CD14-positive monocyte (primary cell): ENCODE results near the gene FREM2. TPM values are rescaled to one million over a fixed set of nuclear protein-coding genes. Genes with fewer than 3 reads are reported as not detected.

ENCODE experiments used
- DNase-seq, 3 donors: peaks; one replicate each; pipeline ENCODE4 v3.0.0-alpha.2; 2011 to 2022
- H2AFZ ChIP-seq: 2 replicates; pipeline ENCODE4 v1.6.0; 2012; ENCODE audit warnings: mild to moderate bottlenecking, low read depth, low read length, inconsistent platforms; ENCODE audit not compliant: insufficient read depth, poor library complexity, severe bottlenecking
- H3K27ac ChIP-seq, 2 donors: 1 replicate in 1 of 2; 2 replicates in 1 of 2; pipeline ENCODE4 v1.5.1; 2012 to 2013; ENCODE audit warnings: low read length in 2 of 2, control low read depth in 1 of 2, inconsistent platforms in 1 of 2, low read depth in 1 of 2, mild to moderate bottlenecking in 1 of 2
- H3K27me3 ChIP-seq, 2 donors: one replicate each; pipeline versions ENCODE4 v1.6.0 to v1.6.1; 2011 to 2013; ENCODE audit warnings: low read length in 2 of 2; ENCODE audit not compliant: control insufficient read depth in 2 of 2, insufficient read depth in 2 of 2
- H3K36me3 ChIP-seq, 2 donors: replicated peaks in 1 of 2; 1 replicate in 1 of 2; 2 replicates in 1 of 2; pipeline versions ENCODE4 v1.5.1 to v1.6.1; 2012 to 2013; ENCODE audit warnings: low read length in 2 of 2, control low read depth in 1 of 2, inconsistent platforms in 1 of 2, mild to moderate bottlenecking in 1 of 2; ENCODE audit not compliant: insufficient read depth in 2 of 2, control insufficient read depth in 1 of 2
- H3K4me1 ChIP-seq, 2 donors: 1 replicate in 1 of 2; 2 replicates in 1 of 2; pipeline versions ENCODE4 v1.5.1 to v1.6.1; 2012 to 2013; ENCODE audit warnings: low read length in 2 of 2, control low read depth in 1 of 2, inconsistent platforms in 1 of 2, mild to moderate bottlenecking in 1 of 2, moderate library complexity in 1 of 2; ENCODE audit not compliant: insufficient read depth in 2 of 2, control insufficient read depth in 1 of 2
- H3K4me2 ChIP-seq: replicated peaks from 2 replicates; pipeline ENCODE3; 2012; ENCODE audit warnings: low read length, moderate library complexity, mild to moderate bottlenecking; ENCODE audit not compliant: poor library complexity, severe bottlenecking; ENCODE audit errors: extremely low read depth
- H3K4me3 ChIP-seq, 3 experiments: fragments of 200-600 bp in 1 of 3; sonication (generic) in 1 of 3; replicated peaks in 1 of 3; 1 replicate in 2 of 3; 2 replicates in 1 of 3; pipeline ENCODE4 v1.5.1; 2011 to 2013; ENCODE audit warnings: low read length in 3 of 3, mild to moderate bottlenecking in 3 of 3, control low read depth in 2 of 3, low read depth in 2 of 3, inconsistent platforms in 1 of 3, moderate library complexity in 1 of 3
- H3K79me2 ChIP-seq: 2 replicates; pipeline ENCODE4 v1.6.0; 2012; ENCODE audit warnings: mild to moderate bottlenecking, control low read depth, inconsistent platforms, low read length, moderate library complexity; ENCODE audit not compliant: insufficient read depth
- H3K9ac ChIP-seq: 2 replicates; pipeline ENCODE4 v1.6.0; 2017; ENCODE audit warnings: low read length, mild to moderate bottlenecking; ENCODE audit not compliant: insufficient read depth, poor library complexity, severe bottlenecking
- H3K9me3 ChIP-seq, 2 donors: replicated peaks in 1 of 2; 1 replicate in 1 of 2; 2 replicates in 1 of 2; pipeline versions ENCODE4 v1.5.1 to v1.6.1; 2012 to 2013; ENCODE audit warnings: low read length in 2 of 2, control low read depth in 1 of 2; ENCODE audit not compliant: control insufficient read depth in 1 of 2, insufficient read depth in 1 of 2
- H4K20me1 ChIP-seq: 2 replicates; pipeline ENCODE4 v1.6.0; 2012; ENCODE audit warnings: mild to moderate bottlenecking, low read length, control low read depth, moderate library complexity; ENCODE audit not compliant: insufficient read depth
- H3K27ac Mint-ChIP-seq, 7 donors: one replicate each; pipeline ENCODE4 v1.8.0; 2020; ENCODE audit warnings: mild to moderate bottlenecking in 7 of 7, mixed read lengths in 7 of 7, moderate library complexity in 6 of 7, inconsistent platforms in 2 of 7
- H3K27me3 Mint-ChIP-seq, 3 donors: one replicate each; pipeline ENCODE4 v1.8.0; 2021 to 2022; ENCODE audit warnings: low read depth in 3 of 3, mild to moderate bottlenecking in 3 of 3, mixed read lengths in 3 of 3, moderate library complexity in 3 of 3, inconsistent platforms in 1 of 3
- H3K36me3 Mint-ChIP-seq, 2 donors: one replicate each; pipeline ENCODE4 v1.8.0; 2020; ENCODE audit warnings: mixed read lengths in 2 of 2, inconsistent platforms in 1 of 2, mild to moderate bottlenecking in 1 of 2
- H3K4me1 Mint-ChIP-seq: one replicate; pipeline ENCODE4 v1.8.0; 2020; ENCODE audit warnings: mild to moderate bottlenecking, mixed read lengths
- H3K4me3 Mint-ChIP-seq, 2 donors: one replicate each; pipeline ENCODE4 v1.8.0; 2020; ENCODE audit warnings: mild to moderate bottlenecking in 2 of 2, mixed read lengths in 2 of 2, moderate library complexity in 1 of 2
- H3K9me3 Mint-ChIP-seq, 7 donors: one replicate each; pipeline ENCODE4 v1.8.0; 2020 to 2022; ENCODE audit warnings: mixed read lengths in 7 of 7, mild to moderate bottlenecking in 6 of 7, moderate library complexity in 6 of 7, inconsistent platforms in 2 of 7
- CTCF ChIP-seq: fragments of 200-600 bp; IDR thresholded peaks from one replicate; pipeline ENCODE4 v1.8.0; 2022; ENCODE audit warnings: antibody characterized with exemption, mild to moderate bottlenecking
- WGBS: methylation state at CpG from one replicate; pipeline ENCODE4 v1.1.5; 2013; ENCODE audit warnings: missing lambda C conversion rate; ENCODE audit not compliant: insufficient coverage; 5-methylcytosine and 5-hydroxymethylcytosine counted together
- intact Hi-C, 2 donors: fragments of 100-400 bp; cut with micrococcal nuclease; formaldehyde crosslinking; loops; one replicate each; pipeline versions ENCODE4 v1.15.0 to v1.15.1; 2023
- polyA plus RNA-seq, 3 donors: library from polyadenylated mRNA; depleted of rRNA in 1 of 3; unstranded in 2 of 3; stranded (reverse) in 1 of 3; fragments of 300-500 nt in 2 of 3; fragments of >200 nt in 1 of 3; fragmentation: Illumina TruSeq in 2 of 3; gene quantifications; 1 replicate in 2 of 3; 2 replicates in 1 of 3; pipeline ENCODE4 v1.2.3, GENCODE V29; 2012 to 2021

Gene FREM2
- polyA plus RNA-seq, 3 donors = not detected

GRCh38 chr13:38868399-38868798, 181.5 kb downstream of the FREM2 start:
- Histone ChIP-seq H2AFZ (no peak overlapping the region), H3K79me2 (no peaks in the 10 kb centered on the region), H3K4me1 (no peaks in the 10 kb centered on the region), H3K27me3 (no peaks in the 10 kb centered on the region), H4K20me1 (no peaks in the 10 kb centered on the region), H3K27ac (no peak overlapping the region), H3K4me3 (no peak overlapping the region), H3K9ac (no peak overlapping the region), H3K9me3 (no peaks in the 10 kb centered on the region), H3K4me2 (no peak overlapping the region), H3K36me3 (no peaks in the 10 kb centered on the region)
- DNase-seq = no peak
- Mint-ChIP-seq H3K36me3 (no peaks in the 10 kb centered on the region), H3K27ac (no peak overlapping the region), H3K4me3 (no peak overlapping the region), H3K4me1 (no peaks in the 10 kb centered on the region), H3K9me3 (peaks cover 0 to 4% (median 0%) of the 10 kb centered on the region in 7 donors), H3K27me3 (no peaks in the 10 kb centered on the region)
- WGBS = 90% methylated on average over 2 of the region's 3 CpGs
- no peak for TF ChIP-seq CTCF
- intact Hi-C loops = no loop called here

GRCh38 chr13:38868870-38869269, 182.0 kb downstream of the FREM2 start:
- DNase-seq = no peak
- WGBS = 57% methylated on average over 2 of the region's 2 CpGs
- Histone ChIP-seq H3K9ac (no peak overlapping the region), H3K36me3 (no peaks in the 10 kb centered on the region), H3K27ac (no peak overlapping the region), H3K4me1 (no peaks in the 10 kb centered on the region), H3K9me3 (no peaks in the 10 kb centered on the region), H3K4me2 (no peak overlapping the region), H3K79me2 (no peaks in the 10 kb centered on the region), H3K4me3 (no peak overlapping the region), H4K20me1 (no peaks in the 10 kb centered on the region), H3K27me3 (no peaks in the 10 kb centered on the region), H2AFZ (no peak overlapping the region)
- Mint-ChIP-seq H3K36me3 (no peaks in the 10 kb centered on the region), H3K27me3 (no peaks in the 10 kb centered on the region), H3K4me1 (no peaks in the 10 kb centered on the region), H3K27ac (no peak overlapping the region), H3K9me3 (peaks cover 0 to 4% (median 0%) of the 10 kb centered on the region in 7 donors), H3K4me3 (no peak overlapping the region)
- no peak for TF ChIP-seq CTCF
- intact Hi-C loops = no loop called here
